Loucy (cell line): ENCODE results near the gene CYTH3.

ENCODE experiments used
- EZH2phosphoT487 ChIP-seq: fragments of 200-600 bp; IDR thresholded peaks from 2 replicates; pipeline ENCODE4 v1.6.1; 2018; ENCODE audit warnings: antibody characterized with exemption, mild to moderate bottlenecking, moderate library complexity, borderline replicate concordance
- TF ChIP-seq, protein P1 (sequence below): fragments of 200-600 bp; sonication (generic); conservative IDR thresholded peaks from 2 replicates; pipeline ENCODE4 v1.5.1; 2014; ENCODE audit warnings: mild to moderate bottlenecking, antibody characterized with exemption, low read length

DNA sequence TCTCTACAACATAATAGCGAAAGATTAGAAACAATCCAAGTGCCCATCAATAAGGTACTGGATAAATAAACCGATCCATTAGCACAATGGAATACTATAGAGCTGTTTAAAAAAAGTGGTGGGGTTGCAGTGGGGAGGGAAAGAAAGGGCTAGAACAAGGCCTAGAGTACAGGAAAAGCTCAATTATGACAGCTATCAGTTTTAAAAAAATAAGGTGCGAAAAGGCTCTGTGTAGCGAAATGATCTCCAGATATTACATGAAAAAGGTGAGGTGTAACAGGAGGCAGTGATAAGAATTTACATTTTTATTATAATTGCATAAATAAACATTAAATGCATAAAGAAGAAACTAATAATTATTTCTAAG lies 30.8 kb downstream of the CYTH3 start:
- TF ChIP-seq, protein P1, sequence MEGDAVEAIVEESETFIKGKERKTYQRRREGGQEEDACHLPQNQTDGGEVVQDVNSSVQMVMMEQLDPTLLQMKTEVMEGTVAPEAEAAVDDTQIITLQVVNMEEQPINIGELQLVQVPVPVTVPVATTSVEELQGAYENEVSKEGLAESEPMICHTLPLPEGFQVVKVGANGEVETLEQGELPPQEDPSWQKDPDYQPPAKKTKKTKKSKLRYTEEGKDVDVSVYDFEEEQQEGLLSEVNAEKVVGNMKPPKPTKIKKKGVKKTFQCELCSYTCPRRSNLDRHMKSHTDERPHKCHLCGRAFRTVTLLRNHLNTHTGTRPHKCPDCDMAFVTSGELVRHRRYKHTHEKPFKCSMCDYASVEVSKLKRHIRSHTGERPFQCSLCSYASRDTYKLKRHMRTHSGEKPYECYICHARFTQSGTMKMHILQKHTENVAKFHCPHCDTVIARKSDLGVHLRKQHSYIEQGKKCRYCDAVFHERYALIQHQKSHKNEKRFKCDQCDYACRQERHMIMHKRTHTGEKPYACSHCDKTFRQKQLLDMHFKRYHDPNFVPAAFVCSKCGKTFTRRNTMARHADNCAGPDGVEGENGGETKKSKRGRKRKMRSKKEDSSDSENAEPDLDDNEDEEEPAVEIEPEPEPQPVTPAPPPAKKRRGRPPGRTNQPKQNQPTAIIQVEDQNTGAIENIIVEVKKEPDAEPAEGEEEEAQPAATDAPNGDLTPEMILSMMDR: no peak
- TF ChIP-seq EZH2phosphoT487: no peak
